GM12873 (cell line): Measurements from ENCODE around the gene MEIS3.

ENCODE experiments used
- CTCF ChIP-seq: IDR thresholded peaks from 2 replicates; pipeline ENCODE4 v1.5.1; 2012; ENCODE audit warnings: low read depth, mild to moderate bottlenecking, moderate library complexity, low read length, control low read depth; ENCODE audit not compliant: insufficient read depth; ENCODE audit errors: missing control alignments

MEIS3 gene

GRCh38 chr19:47381653-47382279 is 37.6 kb downstream of the MEIS3 start:
- no peak for TF ChIP-seq CTCF

- TF ChIP-seq CTCF, result no peak
These were observed 38.2 kb downstream of the MEIS3 start for GRCh38 chr19:47381121-47381520.

- TF ChIP-seq CTCF, result no peak
These were observed 38.8 kb downstream of the MEIS3 start for GRCh38 chr19:47380559-47380958.

GRCh38 chr19:47379381-47379938 is 39.9 kb downstream of the MEIS3 start:
- no peak for TF ChIP-seq CTCF

- no peak for TF ChIP-seq CTCF
These were observed 41.1 kb downstream of the MEIS3 start for GRCh38 chr19:47378246-47378645.

- TF ChIP-seq CTCF, result no peak
These were observed 41.5 kb downstream of the MEIS3 start for GRCh38 chr19:47377801-47378200.

- TF ChIP-seq CTCF, result no peak
These were observed 42.1 kb downstream of the MEIS3 start for GRCh38 chr19:47377208-47377701.
